Heart right ventricle (tissue), 16 donors: Measurements from ENCODE around the gene UBE2F. TPM values are rescaled to one million over a fixed set of nuclear protein-coding genes. Genes with fewer than 3 reads are reported as not detected.
A peak's percentile ranks its signal among the peaks of the same experiment; 100 is the strongest.

ENCODE experiments used
- ATAC-seq, 8 donors: fragments of 200-7000 bp; cut with Tn5 transposase; one replicate each; pipeline ENCODE4 v1.9.1; 2020; ENCODE audit warnings: mild to moderate bottlenecking in 8 of 8, moderate library complexity in 8 of 8, moderate number of reproducible peaks in 1 of 8
- DNase-seq, 2 donors: peaks; one replicate each; pipeline ENCODE4 v3.0.0-alpha.2; 2020
- H3K27ac ChIP-seq, 10 donors: fragments of 200-600 bp; sonication (generic) in 2 of 10; one replicate each; pipeline versions ENCODE4 v1.5.0 to v1.8.0; 2020 to 2022; ENCODE audit warnings: mild to moderate bottlenecking in 3 of 10
- H3K27me3 ChIP-seq, 7 donors: fragments of 200-600 bp; one replicate each; pipeline ENCODE4 v1.8.0; 2021 to 2022; ENCODE audit warnings: mild to moderate bottlenecking in 2 of 7
- H3K36me3 ChIP-seq, 9 donors: fragments of 200-600 bp; sonication (generic) in 1 of 9; one replicate each; pipeline versions ENCODE4 v1.5.0 to v1.8.0; 2020 to 2022; ENCODE audit warnings: mild to moderate bottlenecking in 2 of 9
- H3K4me1 ChIP-seq, 9 donors: fragments of 200-600 bp; sonication (generic) in 1 of 9; one replicate each; pipeline versions ENCODE4 v1.5.0 to v1.8.0; 2020 to 2022; ENCODE audit warnings: mild to moderate bottlenecking in 4 of 9
- H3K4me3 ChIP-seq, 10 donors: fragments of 200-600 bp; sonication (generic) in 2 of 10; one replicate each; pipeline versions ENCODE4 v1.5.0 to v1.8.0; 2020 to 2022; ENCODE audit warnings: mild to moderate bottlenecking in 7 of 10, moderate library complexity in 2 of 10
- H3K9me3 ChIP-seq, 11 donors: fragments of 200-600 bp in 10 of 11; sonication (generic) in 2 of 11; one replicate each; pipeline versions ENCODE4 v1.5.0 to v1.8.0; 2013 to 2022; ENCODE audit warnings: mild to moderate bottlenecking in 2 of 11, control low read depth in 1 of 11, moderate library complexity in 1 of 11
- CTCF ChIP-seq, 9 donors: fragments of 200-600 bp; sonication (generic) in 2 of 9; IDR thresholded peaks; one replicate each; pipeline versions ENCODE4 v1.5.0 to v1.8.0; 2021 to 2022; ENCODE audit warnings: antibody characterized with exemption in 9 of 9, mild to moderate bottlenecking in 5 of 9, moderate library complexity in 1 of 9
- WGBS, 2 donors: extraction: QIAGEN DNeasy Blood & Tissue Kit; methylation state at CpG; one replicate each; pipeline ENCODE4 v1.1.7; 2013; ENCODE audit warnings: inconsistent platforms in 1 of 2; 5-methylcytosine and 5-hydroxymethylcytosine counted together
- intact Hi-C, 10 donors: fragments of 100-400 bp; cut with DNase I; formaldehyde crosslinking; loops; one replicate each; pipeline versions ENCODE4 v1.11.1 to v1.14.2; 2022
- polyA plus RNA-seq, 2 donors: library from polyadenylated mRNA; stranded (reverse); fragments of 200-250 nt; gene quantifications; one replicate each; pipeline ENCODE4 v1.2.3, GENCODE V29; 2013
- total RNA-seq, 10 donors: library from RNA; stranded (reverse); fragmentation: NEBNext Ultra II Directional in 3 of 10; extraction: Animal tissue kit (Norgen Biotek cat#: 25700) in 3 of 10; gene quantifications; one replicate each; pipeline versions ENCODE4 v1.2.1 to v1.2.4, GENCODE V29; 2021 to 2023
- donor health status: Arrhythmogenic right ventricular cardiomyopathy.
- donor health status: ischemic (EF 13 %, LVEDD 7.1; RV severe dilation, severe dysfunction).
- donor health status: healthy with polysubstance abuse.
- donor health status: DM: no; HTN: yes; CAD: no.
- donor health status: DM: no; HTN: no; CAD: no.
- donor health status: ischemic (EF 25% LVEDD 6.9; RV normal size, moderate dysfunction).
- donor health status: ischemic (EF 25% LVEDD 5.7; RV mildly dilated, moderate dysfunction).
- donor health status: healthy.
- donor health status: DM: yes; HTN: yes; CAD: no.
- donor health status: Ischemic cardiomyopathy.
- donor health status: ischemic (EF 35%, LVEDD 5.7; RV mildly dilated, moderate dysfunction).
- donor health status: nonischemic (EF 11% LVEDD 7.7; RV severe dilation, severe dysfunction).
- donor health status: DM: yes; HTN: yes; CAD: no.
- donor health status: PGD.
- donor health status: ischemic (EF 29% LVEDD 5.4; RV normal size, mild dysfunction).
- donor health status: nonischemic (EF 23%, LVEDD 6.1; RV moderate dilation, normal function).

Gene UBE2F
- total and polyA plus RNA-seq, 12 donors, result 43.5 to 82.2 (median 63.7) TPM

DNA sequence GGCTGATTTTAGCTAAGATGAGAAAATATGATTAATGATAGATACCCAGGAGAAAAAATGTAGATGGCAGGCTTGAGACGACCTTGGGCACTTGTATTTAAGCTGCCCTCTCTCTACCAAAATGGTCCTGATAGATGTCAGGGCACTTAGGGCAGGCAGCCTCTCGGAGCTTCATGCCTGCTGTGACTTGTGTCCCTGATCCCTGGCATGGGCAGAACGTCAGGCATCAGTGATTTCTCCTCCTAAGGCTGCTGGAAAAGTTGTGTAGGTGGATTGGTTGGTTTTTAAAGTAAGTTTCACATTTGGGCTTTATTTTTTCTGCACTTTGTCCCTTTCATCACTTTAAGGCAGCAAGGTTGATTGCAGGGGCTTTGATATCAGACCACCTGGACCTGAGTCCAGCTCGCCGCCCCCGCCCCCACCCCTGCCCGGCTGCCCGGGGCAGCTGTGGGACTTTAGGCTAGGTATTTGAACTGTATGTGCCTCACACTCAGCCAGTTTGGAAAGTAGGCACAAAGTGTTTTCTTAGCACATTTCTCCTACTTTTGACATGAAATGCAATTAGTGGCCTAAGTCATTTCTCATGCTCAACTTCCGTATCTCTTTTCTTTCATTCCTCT, 59.0 kb downstream of the UBE2F start:
- Histone ChIP-seq H3K9me3 (no peaks in the 10 kb centered on the region), H3K27me3 (no peaks in the 10 kb centered on the region), H3K4me3 (no peak overlapping the region), H3K4me1 (peaks cover 0 to 18% (median 0%) of the 10 kb centered on the region in 9 donors), H3K36me3 (peaks cover 0 to 63% (median 32%) of the 10 kb centered on the region in 9 donors), H3K27ac (no peak overlapping the region)
- DNase-seq, result no peak
- intact Hi-C loops, result no loop called here
- no peak for TF ChIP-seq CTCF (IDR thresholded peaks at IDR 0.05)
- no peak for ATAC-seq
- WGBS, 2 donors, result 90 to 91% methylated on average over 9 of the region's 9 CpGs

- intact Hi-C loops, result no loop called here
- WGBS, 2 donors, result 74 to 83% methylated on average over 4 of the region's 4 CpGs
- peaks cover 0 to 65% (median 29%) of the 10 kb centered on the region in 9 donors for H3K36me3 ChIP-seq
- no peak for TF ChIP-seq CTCF (IDR thresholded peaks at IDR 0.05)
- no peaks in the 10 kb centered on the region for H3K9me3 ChIP-seq
- no peak overlapping the region for H3K27ac ChIP-seq
- ATAC-seq (no peak), DNase-seq (no peak)
- H3K4me3 ChIP-seq, result no peak overlapping the region
- peaks cover 0 to 18% (median 0%) of the 10 kb centered on the region in 9 donors for H3K4me1 ChIP-seq
- no peaks in the 10 kb centered on the region for H3K27me3 ChIP-seq
Measured at GRCh38 chr2:238027058-238027457, 60.2 kb downstream of the UBE2F start.

- Histone ChIP-seq H3K27me3 (no peaks in the 10 kb centered on the region), H3K36me3 (peaks cover 0 to 72% (median 29%) of the 10 kb centered on the region in 9 donors), H3K4me3 (no peak overlapping the region), H3K27ac (no peak overlapping the region), H3K4me1 (peaks cover 0 to 18% (median 0%) of the 10 kb centered on the region in 9 donors), H3K9me3 (no peaks in the 10 kb centered on the region)
- no peak for TF ChIP-seq CTCF (IDR thresholded peaks at IDR 0.05)
- 84 to 87% methylated on average over 9 of the region's 9 CpGs for WGBS, 2 donors
- ATAC-seq (peak in 2 of 8 donors; percentile 30 to 55), DNase-seq (no peak)
- intact Hi-C loops, result no loop called here
Measured at GRCh38 chr2:238027591-238028415, 61.0 kb downstream of the UBE2F start.

DNA sequence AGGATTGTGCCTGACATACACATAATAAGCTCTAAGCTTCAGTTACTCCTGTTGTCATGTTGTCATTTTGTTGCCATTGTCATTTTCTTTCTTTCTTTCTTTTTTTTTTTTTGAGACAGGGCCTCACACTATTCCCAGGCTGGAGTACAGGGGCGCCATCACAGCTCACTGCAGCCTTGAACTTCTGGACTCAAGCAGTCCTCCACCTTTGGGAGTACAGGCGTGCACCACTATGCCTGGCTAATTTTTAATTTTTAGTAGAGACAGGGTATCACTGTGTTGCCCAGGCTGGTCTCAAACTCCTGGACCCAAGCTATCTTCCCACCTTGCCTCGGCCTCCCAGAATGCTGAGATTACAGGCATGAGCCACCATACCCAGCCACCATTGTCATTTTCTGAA, 63.0 kb downstream of the UBE2F start:
- Histone ChIP-seq H3K27me3 (no peaks in the 10 kb centered on the region), H3K27ac (no peak overlapping the region), H3K4me1 (peaks cover 0 to 7% (median 0%) of the 10 kb centered on the region in 9 donors), H3K9me3 (no peaks in the 10 kb centered on the region), H3K4me3 (no peak overlapping the region), H3K36me3 (peaks cover 0 to 87% (median 29%) of the 10 kb centered on the region in 9 donors)
- DNase-seq (no peak), ATAC-seq (no peak)
- 99 to 100% methylated on average over 3 of the region's 3 CpGs for WGBS, 2 donors
- intact Hi-C loops, result no loop called here
- TF ChIP-seq CTCF (IDR thresholded peaks at IDR 0.05), result no peak
